IPS DF 19.7 (cell line): ENCODE data around the gene ZNF76.
A peak's percentile ranks its signal among the peaks of the same experiment; 100 is the strongest.

Experiments
- DNase-seq: peaks from one replicate; pipeline ENCODE4 v3.0.0-alpha.2; 2013; ENCODE audit warnings: low read depth, low spot score

ZNF76 gene

GRCh38 chr6:35259194-35259947 lies at the start of gene ZNF76:
TSS of gene ZNF76 (plus strand) at chr6:35259735. CDS start at chr6:35281152, 21,417 bp downstream.
- DNase-seq = peak; percentile 84

- DNase-seq = no peak
These were observed 46.2 kb upstream of the ZNF76 start for GRCh38 chr6:35213298-35213791.

GRCh38 chr6:35213824-35214756 lies 45.4 kb upstream of the ZNF76 start, which contains the start of gene SCUBE3:
TSS of gene SCUBE3 (plus strand) at chr6:35213956. CDS start at chr6:35214419, 463 bp downstream.
- DNase-seq = peak; percentile 42

GRCh38 chr6:35214869-35215664 lies 44.5 kb upstream of the ZNF76 start:
- DNase-seq = no peak

- DNase-seq = no peak
These were observed 43.7 kb upstream of the ZNF76 start for GRCh38 chr6:35215665-35216411.

GRCh38 chr6:35216412-35216732 lies 43.2 kb upstream of the ZNF76 start:
- no peak for DNase-seq

- no peak for DNase-seq
These were observed 42.4 kb upstream of the ZNF76 start for GRCh38 chr6:35216851-35217811.

- no peak for DNase-seq
These were observed 41.5 kb upstream of the ZNF76 start for GRCh38 chr6:35218021-35218420.

- no peak for DNase-seq
These were observed 41.1 kb upstream of the ZNF76 start for GRCh38 chr6:35218456-35218855.

- DNase-seq = no peak
These were observed 39.7 kb upstream of the ZNF76 start for GRCh38 chr6:35219683-35220326.

- no peak for DNase-seq
These were observed 38.8 kb upstream of the ZNF76 start for GRCh38 chr6:35220711-35221110.

GRCh38 chr6:35223396-35223795 lies 36.1 kb upstream of the ZNF76 start:
- no peak for DNase-seq

- no peak for DNase-seq
These were observed 34.8 kb upstream of the ZNF76 start for GRCh38 chr6:35224720-35225119.

GRCh38 chr6:35228481-35228880 lies 31.1 kb upstream of the ZNF76 start:
- DNase-seq = no peak

GRCh38 chr6:35229304-35229703 lies 30.2 kb upstream of the ZNF76 start:
- DNase-seq = no peak

- no peak for DNase-seq
These were observed 29.0 kb upstream of the ZNF76 start for GRCh38 chr6:35230498-35230897.

- no peak for DNase-seq
These were observed 28.6 kb upstream of the ZNF76 start for GRCh38 chr6:35230950-35231349.

GRCh38 chr6:35231563-35231962 lies 28.0 kb upstream of the ZNF76 start:
- no peak for DNase-seq

GRCh38 chr6:35234901-35235300 lies 24.6 kb upstream of the ZNF76 start:
- DNase-seq = no peak
